Activated naive CD8-positive, alpha-beta T cell (primary cell): ENCODE data around the gene TNFRSF18.
"Not testable (repeated sequence)": the region's sequence is repeated elsewhere in the genome, so short reads cannot be mapped to it uniquely, and the experiment has no call there.

Experiments
- H3K27ac Mint-ChIP-seq: one replicate; pipeline ENCODE4 v1.8.0; 2021; ENCODE audit warnings: mixed read lengths
- H3K27me3 Mint-ChIP-seq: one replicate; pipeline ENCODE4 v1.8.0; 2021; ENCODE audit warnings: mixed read lengths
- H3K36me3 Mint-ChIP-seq: one replicate; pipeline ENCODE4 v1.8.0; 2021; ENCODE audit warnings: mixed read lengths
- H3K4me1 Mint-ChIP-seq: one replicate; pipeline ENCODE4 v1.8.0; 2021; ENCODE audit warnings: low read depth, mixed read lengths
- H3K4me3 Mint-ChIP-seq: one replicate; pipeline ENCODE4 v1.8.0; 2021; ENCODE audit warnings: mild to moderate bottlenecking, mixed read lengths
- H3K9me3 Mint-ChIP-seq: one replicate; pipeline ENCODE4 v1.8.0; 2021; ENCODE audit warnings: low read depth, mixed read lengths

The TNFRSF18 gene

GRCh38 chr1:1176063-1176761 is 30.2 kb downstream of the TNFRSF18 start:
- H3K27ac Mint-ChIP-seq, H3K36me3 Mint-ChIP-seq, H3K4me3 Mint-ChIP-seq, H3K9me3 Mint-ChIP-seq, H3K27me3 Mint-ChIP-seq: not testable (repeated sequence)
- H3K4me1 Mint-ChIP-seq = peaks cover 17% of the 10 kb centered on the region

GRCh38 chr1:1175221-1176062 is 30.9 kb downstream of the TNFRSF18 start:
- Mint-ChIP-seq H3K4me1 (peaks cover 18% of the 10 kb centered on the region), H3K4me3 (no peak overlapping the region), H3K27me3 (no peaks in the 10 kb centered on the region), H3K27ac (no peak overlapping the region), H3K36me3 (no peaks in the 10 kb centered on the region), H3K9me3 (no peaks in the 10 kb centered on the region)

- no peaks in the 10 kb centered on the region for H3K9me3 Mint-ChIP-seq
- H3K4me1 Mint-ChIP-seq = peaks cover 22% of the 10 kb centered on the region
- no peak within 1 kb of the TSS for H3K27ac Mint-ChIP-seq
- H3K36me3 Mint-ChIP-seq = no peaks in the 10 kb centered on the region
- H3K27me3 Mint-ChIP-seq = no peaks in the 10 kb centered on the region
- H3K4me3 Mint-ChIP-seq = peak within 1 kb of the TSS; percentile 32
Observed at GRCh38 chr1:1173793-1174415, 32.5 kb downstream of the TNFRSF18 start, which contains the start of gene TTLL10. Gene TTLL10 (plus strand): TSS chr1:1173880. CDS start chr1:1179216, 5,336 bp downstream.

- Mint-ChIP-seq H3K27me3 (no peaks in the 10 kb centered on the region), H3K4me1 (peaks cover 22% of the 10 kb centered on the region), H3K4me3 (peak overlapping the region; percentile 23), H3K36me3 (no peaks in the 10 kb centered on the region), H3K9me3 (no peaks in the 10 kb centered on the region), H3K27ac (no peak overlapping the region)
Observed at GRCh38 chr1:1173061-1173792, 33.2 kb downstream of the TNFRSF18 start.

- H3K27ac Mint-ChIP-seq = peak overlapping the region; percentile 46
- H3K9me3 Mint-ChIP-seq = no peaks in the 10 kb centered on the region
- no peaks in the 10 kb centered on the region for H3K27me3 Mint-ChIP-seq
- no peaks in the 10 kb centered on the region for H3K36me3 Mint-ChIP-seq
- H3K4me3 Mint-ChIP-seq = peak overlapping the region; percentile 30
- peaks cover 22% of the 10 kb centered on the region for H3K4me1 Mint-ChIP-seq
Observed at GRCh38 chr1:1171546-1172340, 34.6 kb downstream of the TNFRSF18 start.

- no peaks in the 10 kb centered on the region for H3K36me3 Mint-ChIP-seq
- H3K9me3 Mint-ChIP-seq = no peaks in the 10 kb centered on the region
- no peak overlapping the region for H3K4me3 Mint-ChIP-seq
- H3K4me1 Mint-ChIP-seq = peaks cover 22% of the 10 kb centered on the region
- no peak overlapping the region for H3K27ac Mint-ChIP-seq
- no peaks in the 10 kb centered on the region for H3K27me3 Mint-ChIP-seq
Observed at GRCh38 chr1:1171161-1171545, 35.2 kb downstream of the TNFRSF18 start.

- Mint-ChIP-seq H3K27me3 (no peaks in the 10 kb centered on the region), H3K4me1 (peaks cover 24% of the 10 kb centered on the region), H3K27ac (no peak overlapping the region), H3K36me3 (no peaks in the 10 kb centered on the region), H3K4me3 (no peak overlapping the region), H3K9me3 (no peaks in the 10 kb centered on the region)
Observed at GRCh38 chr1:1170215-1171091, 35.9 kb downstream of the TNFRSF18 start.

GRCh38 chr1:1169429-1170214 is 36.8 kb downstream of the TNFRSF18 start:
- H3K9me3 Mint-ChIP-seq = no peaks in the 10 kb centered on the region

GRCh38 chr1:1168451-1169411 is 37.7 kb downstream of the TNFRSF18 start:
- Mint-ChIP-seq H3K4me3 (no peak overlapping the region), H3K4me1 (peaks cover 20% of the 10 kb centered on the region), H3K27ac (no peak overlapping the region), H3K36me3 (no peaks in the 10 kb centered on the region), H3K27me3 (no peaks in the 10 kb centered on the region), H3K9me3 (no peaks in the 10 kb centered on the region)

More at GRCh38 chr1:1169429-1170214, 36.8 kb downstream of the TNFRSF18 start:
- H3K27me3 Mint-ChIP-seq = no peaks in the 10 kb centered on the region
- H3K36me3 Mint-ChIP-seq = no peaks in the 10 kb centered on the region
- H3K4me1 Mint-ChIP-seq = peaks cover 24% of the 10 kb centered on the region
- no peak overlapping the region for H3K4me3 Mint-ChIP-seq
- H3K27ac Mint-ChIP-seq = no peak overlapping the region

GRCh38 chr1:1167841-1168450 is 38.4 kb downstream of the TNFRSF18 start:
- Mint-ChIP-seq H3K4me3 (no peak overlapping the region), H3K27me3 (no peaks in the 10 kb centered on the region), H3K4me1 (peaks cover 16% of the 10 kb centered on the region)

GRCh38 chr1:1167398-1167821 is 39.0 kb downstream of the TNFRSF18 start:
- H3K4me3 Mint-ChIP-seq = no peak overlapping the region
- peaks cover 14% of the 10 kb centered on the region for H3K4me1 Mint-ChIP-seq
- no peaks in the 10 kb centered on the region for H3K9me3 Mint-ChIP-seq
- no peaks in the 10 kb centered on the region for H3K27me3 Mint-ChIP-seq
- H3K27ac Mint-ChIP-seq = no peak overlapping the region
- H3K36me3 Mint-ChIP-seq = no peaks in the 10 kb centered on the region

More at GRCh38 chr1:1167841-1168450, 38.4 kb downstream of the TNFRSF18 start:
- Mint-ChIP-seq H3K36me3 (no peaks in the 10 kb centered on the region), H3K27ac (no peak overlapping the region), H3K9me3 (no peaks in the 10 kb centered on the region)
